Measurements from ENCODE around the gene CRX.

CRX gene

GRCh38 chr19:47778954-47779351, 42.8 kb upstream of the CRX start:
- Histone ChIP-seq H3K79me2 (ENCODE audit: insufficient read depth, low read depth) (peaks cover 11% of the 10 kb centered on the region; the same call in 1 of the 2 replicates), H3K4me1 (ENCODE audit: low read depth, poor library complexity, severe bottlenecking) (peaks cover 11% of the 10 kb centered on the region), H3K4me3 (IDR thresholded peaks at IDR 0.05; ENCODE audit: insufficient read depth, low read depth, low read length) (no peak overlapping the region), H4K20me1 (ENCODE audit: insufficient read depth) (no peaks in the 10 kb centered on the region), H2AFZ (ENCODE audit: low read depth) (peak overlapping the region; percentile 81), H3K9ac (peak overlapping the region; percentile 89; the same call in 1 of the 2 replicates), H3K36me3 (ENCODE audit: insufficient read depth) (no peaks in the 10 kb centered on the region), H3K27me3 (ENCODE audit: insufficient read depth, low read depth) (no peaks in the 10 kb centered on the region), H3K27ac (no peak overlapping the region), H3K4me2 (peak overlapping the region; percentile 90)
- TF ChIP-seq CTCF (conservative IDR thresholded peaks at IDR 0.05; ENCODE audit: low read depth, low read length): no peak

- Histone ChIP-seq H4K20me1 (ENCODE audit: insufficient read depth) (no peaks in the 10 kb centered on the region), H3K27ac (no peak overlapping the region), H3K4me3 (IDR thresholded peaks at IDR 0.05; ENCODE audit: insufficient read depth, low read depth, low read length) (no peak overlapping the region), H3K4me2 (peak overlapping the region; percentile 90), H3K4me1 (ENCODE audit: low read depth, poor library complexity, severe bottlenecking) (peaks cover 11% of the 10 kb centered on the region), H2AFZ (ENCODE audit: low read depth) (peak overlapping the region; percentile 81), H3K9ac (peak overlapping the region; percentile 89; the same call in 1 of the 2 replicates), H3K27me3 (ENCODE audit: insufficient read depth, low read depth) (no peaks in the 10 kb centered on the region), H3K36me3 (ENCODE audit: insufficient read depth) (no peaks in the 10 kb centered on the region), H3K79me2 (ENCODE audit: insufficient read depth, low read depth) (peaks cover 11% of the 10 kb centered on the region; the same call in 1 of the 2 replicates)
- TF ChIP-seq CTCF (conservative IDR thresholded peaks at IDR 0.05; ENCODE audit: low read depth, low read length): no peak
Measured at GRCh38 chr19:47779524-47780214, 42.1 kb upstream of the CRX start.

GRCh38 chr19:47780215-47780551, 41.6 kb upstream of the CRX start:
- TF ChIP-seq CTCF (conservative IDR thresholded peaks at IDR 0.05; ENCODE audit: low read depth, low read length): no peak
- Histone ChIP-seq H4K20me1 (ENCODE audit: insufficient read depth) (no peaks in the 10 kb centered on the region), H3K4me3 (IDR thresholded peaks at IDR 0.05; ENCODE audit: insufficient read depth, low read depth, low read length) (no peak overlapping the region), H3K9ac (no peak overlapping the region), H3K4me2 (no peak overlapping the region), H3K27ac (no peak overlapping the region), H3K27me3 (ENCODE audit: insufficient read depth, low read depth) (no peaks in the 10 kb centered on the region), H3K79me2 (ENCODE audit: insufficient read depth, low read depth) (peaks cover 11% of the 10 kb centered on the region; the same call in 1 of the 2 replicates), H3K36me3 (ENCODE audit: insufficient read depth) (no peaks in the 10 kb centered on the region), H2AFZ (ENCODE audit: low read depth) (no peak overlapping the region), H3K4me1 (ENCODE audit: low read depth, poor library complexity, severe bottlenecking) (peaks cover 11% of the 10 kb centered on the region)

- Histone ChIP-seq H2AFZ (ENCODE audit: low read depth) (no peak overlapping the region), H3K36me3 (ENCODE audit: insufficient read depth) (no peaks in the 10 kb centered on the region), H3K9ac (no peak overlapping the region), H4K20me1 (ENCODE audit: insufficient read depth) (no peaks in the 10 kb centered on the region), H3K4me2 (no peak overlapping the region), H3K27me3 (ENCODE audit: insufficient read depth, low read depth) (no peaks in the 10 kb centered on the region), H3K4me3 (IDR thresholded peaks at IDR 0.05; ENCODE audit: insufficient read depth, low read depth, low read length) (no peak overlapping the region), H3K4me1 (ENCODE audit: low read depth, poor library complexity, severe bottlenecking) (peaks cover 11% of the 10 kb centered on the region), H3K79me2 (ENCODE audit: insufficient read depth, low read depth) (peaks cover 11% of the 10 kb centered on the region; the same call in 1 of the 2 replicates), H3K27ac (no peak overlapping the region)
- no peak for TF ChIP-seq CTCF (conservative IDR thresholded peaks at IDR 0.05; ENCODE audit: low read depth, low read length)
Measured at GRCh38 chr19:47781590-47782262, 40.0 kb upstream of the CRX start.

All from KMS-11 (cell line).